Measurements from ENCODE around the gene GPR137B.

- TF ChIP-seq, protein P1, sequence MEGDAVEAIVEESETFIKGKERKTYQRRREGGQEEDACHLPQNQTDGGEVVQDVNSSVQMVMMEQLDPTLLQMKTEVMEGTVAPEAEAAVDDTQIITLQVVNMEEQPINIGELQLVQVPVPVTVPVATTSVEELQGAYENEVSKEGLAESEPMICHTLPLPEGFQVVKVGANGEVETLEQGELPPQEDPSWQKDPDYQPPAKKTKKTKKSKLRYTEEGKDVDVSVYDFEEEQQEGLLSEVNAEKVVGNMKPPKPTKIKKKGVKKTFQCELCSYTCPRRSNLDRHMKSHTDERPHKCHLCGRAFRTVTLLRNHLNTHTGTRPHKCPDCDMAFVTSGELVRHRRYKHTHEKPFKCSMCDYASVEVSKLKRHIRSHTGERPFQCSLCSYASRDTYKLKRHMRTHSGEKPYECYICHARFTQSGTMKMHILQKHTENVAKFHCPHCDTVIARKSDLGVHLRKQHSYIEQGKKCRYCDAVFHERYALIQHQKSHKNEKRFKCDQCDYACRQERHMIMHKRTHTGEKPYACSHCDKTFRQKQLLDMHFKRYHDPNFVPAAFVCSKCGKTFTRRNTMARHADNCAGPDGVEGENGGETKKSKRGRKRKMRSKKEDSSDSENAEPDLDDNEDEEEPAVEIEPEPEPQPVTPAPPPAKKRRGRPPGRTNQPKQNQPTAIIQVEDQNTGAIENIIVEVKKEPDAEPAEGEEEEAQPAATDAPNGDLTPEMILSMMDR (IDR thresholded peaks at IDR 0.05 in 4 of 5, conservative IDR thresholded peaks at IDR 0.05 in 1 of 5), result no peak
- no peak for TF ChIP-seq POLR2A (IDR thresholded peaks at IDR 0.05)
Observed at GRCh38 chr1:236107121-236107907, 35.0 kb upstream of the GPR137B start.
